Stimulated activated CD8-positive, alpha-beta memory T cell treated with anti-CD3 and anti-CD28 coated beads, Interleukin-12 subunit alpha, Interleukin-12 subunit beta, amount 100 ng/mL, for 4 hours (primary cell): ENCODE data around the gene VAPA.

Experiments used
- DNase-seq: peaks from one replicate; pipeline ENCODE4 v3.0.0-alpha.2; 2020; ENCODE audit warnings: low read depth

VAPA gene

GRCh38 chr18:9974279-9974915 lies 60.6 kb downstream of the VAPA start:
- no peak for DNase-seq

GRCh38 chr18:9975658-9976057 lies 61.8 kb downstream of the VAPA start:
- no peak for DNase-seq

GRCh38 chr18:9982711-9983110 lies 68.9 kb downstream of the VAPA start:
- DNase-seq: no peak

GRCh38 chr18:9984080-9984479 lies 70.3 kb downstream of the VAPA start:
- DNase-seq: no peak

GRCh38 chr18:9985641-9986040 lies 71.8 kb downstream of the VAPA start:
- DNase-seq: no peak

- DNase-seq: no peak
Measured at GRCh38 chr18:9986156-9986930, 72.5 kb downstream of the VAPA start.

- DNase-seq: no peak
Measured at GRCh38 chr18:9987345-9987744, 73.5 kb downstream of the VAPA start.

- no peak for DNase-seq
Measured at GRCh38 chr18:9987931-9988330, 74.1 kb downstream of the VAPA start.

- DNase-seq: no peak
Measured at GRCh38 chr18:9988665-9989064, 74.8 kb downstream of the VAPA start.

GRCh38 chr18:9989481-9989880 lies 75.7 kb downstream of the VAPA start:
- no peak for DNase-seq

- no peak for DNase-seq
Measured at GRCh38 chr18:9991011-9992000, 77.5 kb downstream of the VAPA start.

- DNase-seq: no peak
Measured at GRCh38 chr18:9992300-9992972, 78.6 kb downstream of the VAPA start.

GRCh38 chr18:9992973-9993520 lies 79.2 kb downstream of the VAPA start:
- DNase-seq: no peak

- no peak for DNase-seq
Measured at GRCh38 chr18:9993521-9994025, 79.8 kb downstream of the VAPA start.

- DNase-seq: no peak
Measured at GRCh38 chr18:9994026-9994570, 80.3 kb downstream of the VAPA start.

GRCh38 chr18:9994701-9995235 lies 81.0 kb downstream of the VAPA start:
- no peak for DNase-seq

- DNase-seq: no peak
Measured at GRCh38 chr18:9995631-9996030, 81.8 kb downstream of the VAPA start.

GRCh38 chr18:9996094-9996493 lies 82.3 kb downstream of the VAPA start:
- no peak for DNase-seq

- no peak for DNase-seq
Measured at GRCh38 chr18:9997711-9998110, 83.9 kb downstream of the VAPA start.

- DNase-seq: no peak
Measured at GRCh38 chr18:9998330-9998729, 84.5 kb downstream of the VAPA start.

- DNase-seq: no peak
Measured at GRCh38 chr18:10002280-10002679, 88.5 kb downstream of the VAPA start.
